ENCODE results near the gene ARHGEF1. TPM values are rescaled to one million over a fixed set of nuclear protein-coding genes. Genes with fewer than 3 reads are reported as not detected.

ARHGEF1 gene
- total and polyA plus RNA-seq, 8 donors, result 60.8 to 202 (median 79.6) TPM

- peak overlapping the region; percentile 67 to 68 for H3K27ac ChIP-seq
- DNase-seq, result peak in 3 of 4 donors; percentile 85 to 92 (median 87)
- no peaks in the 10 kb centered on the region for H3K9me3 ChIP-seq
- H3K36me3 ChIP-seq, result peaks cover 0 to 59% of the 10 kb centered on the region in 2 donors
- intact Hi-C loops (cut with DNase I), result no loop called here
- peaks cover 20 to 48% of the 10 kb centered on the region in 2 donors for H3K4me1 ChIP-seq
- peak overlapping the region in 1 of 2 donors; percentile 16 for H3K4me3 ChIP-seq
- H3K27me3 ChIP-seq, result no peaks in the 10 kb centered on the region
- TF ChIP-seq, protein P1, sequence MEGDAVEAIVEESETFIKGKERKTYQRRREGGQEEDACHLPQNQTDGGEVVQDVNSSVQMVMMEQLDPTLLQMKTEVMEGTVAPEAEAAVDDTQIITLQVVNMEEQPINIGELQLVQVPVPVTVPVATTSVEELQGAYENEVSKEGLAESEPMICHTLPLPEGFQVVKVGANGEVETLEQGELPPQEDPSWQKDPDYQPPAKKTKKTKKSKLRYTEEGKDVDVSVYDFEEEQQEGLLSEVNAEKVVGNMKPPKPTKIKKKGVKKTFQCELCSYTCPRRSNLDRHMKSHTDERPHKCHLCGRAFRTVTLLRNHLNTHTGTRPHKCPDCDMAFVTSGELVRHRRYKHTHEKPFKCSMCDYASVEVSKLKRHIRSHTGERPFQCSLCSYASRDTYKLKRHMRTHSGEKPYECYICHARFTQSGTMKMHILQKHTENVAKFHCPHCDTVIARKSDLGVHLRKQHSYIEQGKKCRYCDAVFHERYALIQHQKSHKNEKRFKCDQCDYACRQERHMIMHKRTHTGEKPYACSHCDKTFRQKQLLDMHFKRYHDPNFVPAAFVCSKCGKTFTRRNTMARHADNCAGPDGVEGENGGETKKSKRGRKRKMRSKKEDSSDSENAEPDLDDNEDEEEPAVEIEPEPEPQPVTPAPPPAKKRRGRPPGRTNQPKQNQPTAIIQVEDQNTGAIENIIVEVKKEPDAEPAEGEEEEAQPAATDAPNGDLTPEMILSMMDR (IDR thresholded peaks at IDR 0.05), result peak in 1 of 2 donors; percentile 16
- peak; percentile 75 for ATAC-seq
Observed at GRCh38 chr19:41887711-41888382, 4.9 kb downstream of the ARHGEF1 start.

DNA sequence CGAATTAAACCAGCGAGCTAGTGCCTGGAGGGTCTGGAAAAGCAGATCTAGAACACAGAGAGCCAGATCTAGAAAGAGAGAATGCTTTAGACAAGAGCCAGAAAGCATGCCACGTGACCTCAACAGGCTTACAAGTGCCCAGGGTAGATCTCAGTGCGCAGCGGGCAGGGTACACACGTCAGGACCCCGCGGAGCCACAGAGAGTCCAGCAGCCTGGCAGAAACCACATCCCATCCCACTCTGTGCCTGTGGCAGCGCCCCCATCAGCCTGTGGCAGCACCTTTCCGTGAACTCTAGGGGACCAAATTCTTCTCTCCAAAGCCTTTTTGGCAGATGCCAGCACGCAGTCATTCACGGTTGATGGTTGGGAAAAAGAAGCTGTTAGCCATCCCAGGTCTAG is 5.9 kb downstream of the ARHGEF1 start:
- TF ChIP-seq, protein P1 (IDR thresholded peaks at IDR 0.05), result no peak
- intact Hi-C loops (cut with DNase I), result no loop called here
- Histone ChIP-seq H3K27me3 (no peaks in the 10 kb centered on the region), H3K9me3 (no peaks in the 10 kb centered on the region), H3K36me3 (peaks cover 0 to 62% of the 10 kb centered on the region in 2 donors), H3K4me3 (no peak overlapping the region), H3K27ac (peak overlapping the region in 1 of 2 donors; percentile 7), H3K4me1 (peaks cover 20 to 48% of the 10 kb centered on the region in 2 donors)
- no peak for ATAC-seq
- DNase-seq, result peak in 1 of 4 donors; percentile 64

GRCh38 chr19:41889896-41890295 is 6.9 kb downstream of the ARHGEF1 start:
- Histone ChIP-seq H3K4me1 (peaks cover 17 to 43% of the 10 kb centered on the region in 2 donors), H3K27ac (no peak overlapping the region), H3K36me3 (peaks cover 0 to 71% of the 10 kb centered on the region in 2 donors), H3K4me3 (no peak overlapping the region), H3K27me3 (no peaks in the 10 kb centered on the region), H3K9me3 (no peaks in the 10 kb centered on the region)
- DNase-seq, result no peak
- intact Hi-C loops (cut with DNase I), result no loop called here
- TF ChIP-seq, protein P1 (IDR thresholded peaks at IDR 0.05), result no peak
- no peak for ATAC-seq

GRCh38 chr19:41890936-41891335 is 8.0 kb downstream of the ARHGEF1 start:
- no peak for ATAC-seq
- H3K9me3 ChIP-seq, result no peaks in the 10 kb centered on the region
- no peak overlapping the region for H3K27ac ChIP-seq
- TF ChIP-seq, protein P1 (IDR thresholded peaks at IDR 0.05), result no peak
- no peak overlapping the region for H3K4me3 ChIP-seq
- intact Hi-C loops (cut with DNase I), result no loop called here
- H3K36me3 ChIP-seq, result peaks cover 0 to 75% of the 10 kb centered on the region in 2 donors
- peaks cover 14 to 32% of the 10 kb centered on the region in 2 donors for H3K4me1 ChIP-seq
- no peaks in the 10 kb centered on the region for H3K27me3 ChIP-seq
- no peak for DNase-seq

DNA sequence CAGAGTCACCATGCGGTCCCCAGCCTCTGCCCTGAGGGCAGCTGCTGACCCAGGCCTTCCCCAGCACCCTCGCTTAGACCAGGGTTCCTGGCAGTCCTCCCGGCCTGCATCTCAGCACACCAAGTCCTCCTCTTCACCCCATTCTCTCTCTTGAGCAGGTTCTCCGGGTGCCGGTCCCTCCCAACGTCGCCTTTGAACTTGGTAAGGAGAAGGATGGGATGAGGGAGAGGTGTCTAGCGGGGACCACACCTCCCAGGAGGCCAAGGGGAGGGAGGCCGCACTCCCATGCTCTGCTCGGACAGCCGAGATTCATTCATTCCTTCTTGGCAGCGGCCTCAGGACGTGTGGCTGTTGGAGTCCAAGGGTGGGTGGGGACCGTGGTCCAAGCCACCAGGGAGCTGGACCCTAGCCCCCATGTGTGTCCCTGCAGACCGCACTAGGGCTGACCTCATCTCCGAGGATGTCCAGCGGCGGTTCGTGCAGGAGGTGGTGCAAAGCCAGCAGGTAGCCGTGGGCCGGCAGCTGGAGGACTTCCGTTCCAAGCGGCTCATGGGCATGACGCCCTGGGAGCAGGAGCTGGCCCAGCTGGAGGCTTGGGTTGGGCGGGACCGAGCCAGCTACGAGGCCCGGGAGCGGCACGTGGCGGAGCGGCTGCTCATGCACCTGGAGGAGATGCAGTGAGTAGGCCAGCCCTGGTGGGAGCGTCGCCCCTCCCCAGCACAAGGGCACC is 9.4 kb downstream of the ARHGEF1 start:
- Histone ChIP-seq H3K36me3 (peaks cover 0 to 86% of the 10 kb centered on the region in 2 donors), H3K4me3 (no peak overlapping the region), H3K27ac (no peak overlapping the region), H3K4me1 (peaks cover 0 to 18% of the 10 kb centered on the region in 2 donors), H3K9me3 (no peaks in the 10 kb centered on the region), H3K27me3 (no peaks in the 10 kb centered on the region)
- intact Hi-C loops (cut with DNase I), result no loop called here
- ATAC-seq (no peak), DNase-seq (peak in 1 of 4 donors; percentile 74)
- TF ChIP-seq, protein P1 (IDR thresholded peaks at IDR 0.05), result no peak
